HEK293 (cell line): ENCODE data around the gene ACSM6.

Source experiments
- CTCF ChIA-PET: fragments of 350-600 bp; formaldehyde crosslinking; extraction: SDS; loops from one replicate; lab custom pipeline; 2021; ENCODE audit warnings: antibody characterized with exemption; lab: Yijun Ruan, JAX
- POLR2A ChIA-PET: fragments of 300-600 bp; formaldehyde crosslinking; extraction: SDS; loops from one replicate; lab custom pipeline; 2020; ENCODE audit warnings: antibody characterized with exemption, inconsistent platforms; lab: Yijun Ruan, JAX
- H3K27ac ChIP-seq: fragments of 200-500 bp; sonication (Bioruptor generic); 2 replicates; pipeline ENCODE4 v1.5.1; 2014; ENCODE audit warnings: low read depth, low read length, control low read depth, inconsistent platforms; ENCODE audit errors: extremely low read depth
- H3K36me3 ChIP-seq, 2 experiments: fragments of 200-500 bp in 1 of 2; sonication (Bioruptor generic) in 1 of 2; 1 replicate in 1 of 2; 2 replicates in 1 of 2; pipeline ENCODE4 v1.5.1; 2014 to 2017; ENCODE audit warnings: inconsistent platforms in 2 of 2, low read length in 2 of 2; ENCODE audit not compliant: control insufficient read depth in 2 of 2, insufficient read depth in 1 of 2
- H3K4me1 ChIP-seq: fragments of 200-500 bp; sonication (Bioruptor generic); 2 replicates; pipeline ENCODE4 v1.5.1; 2014; ENCODE audit warnings: mild to moderate bottlenecking, low read length, inconsistent platforms; ENCODE audit not compliant: control insufficient read depth, insufficient read depth
- H3K4me3 ChIP-seq: 2 replicates; pipeline ENCODE4 v1.5.1; 2011; ENCODE audit warnings: low read depth, mild to moderate bottlenecking, control low read depth, low read length, moderate library complexity
- H3K9me3 ChIP-seq: fragments of 200-500 bp; sonication (Bioruptor generic); 2 replicates; pipeline ENCODE4 v1.5.1; 2014; ENCODE audit warnings: low read depth, low read length, inconsistent platforms; ENCODE audit not compliant: control insufficient read depth, insufficient read depth
- AEBP2 ChIP-seq: fragments of 450-650 bp; formaldehyde crosslinking; IDR thresholded peaks from 2 replicates; pipeline ENCODE4 v1.5.1; 2016; ENCODE audit warnings: missing biosample characterization, missing genetic modification characterization, borderline replicate concordance
- BCL6B ChIP-seq: fragments of 450-650 bp; formaldehyde crosslinking; IDR thresholded peaks from 2 replicates; pipeline ENCODE4 v1.5.1; 2017; ENCODE audit warnings: missing biosample characterization, missing genetic modification characterization
- GFI1B ChIP-seq: fragments of 450-650 bp; formaldehyde crosslinking; IDR thresholded peaks from 2 replicates; pipeline ENCODE4 v1.5.1; 2016; ENCODE audit warnings: missing biosample characterization, missing genetic modification characterization
- GLI4 ChIP-seq: fragments of 450-650 bp; formaldehyde crosslinking; IDR thresholded peaks from 2 replicates; pipeline ENCODE4 v1.5.1; 2016; ENCODE audit warnings: missing biosample characterization, missing genetic modification characterization
- KLF17 ChIP-seq: fragments of 450-650 bp; formaldehyde crosslinking; IDR thresholded peaks from 2 replicates; pipeline ENCODE4 v1.5.1; 2016; ENCODE audit warnings: missing biosample characterization, missing genetic modification characterization
- OSR2 ChIP-seq: fragments of 450-650 bp; formaldehyde crosslinking; IDR thresholded peaks from 2 replicates; pipeline ENCODE4 v1.5.1; 2016; ENCODE audit warnings: missing biosample characterization, missing genetic modification characterization
- PRDM6 ChIP-seq: fragments of 450-650 bp; formaldehyde crosslinking; IDR thresholded peaks from 2 replicates; pipeline ENCODE4 v1.5.1; 2017; ENCODE audit warnings: missing biosample characterization, missing genetic modification characterization
- RBAK ChIP-seq: fragments of 450-650 bp; formaldehyde crosslinking; IDR thresholded peaks from 2 replicates; pipeline ENCODE4 v1.5.1; 2016; ENCODE audit warnings: missing biosample characterization, missing genetic modification characterization
- REST ChIP-seq: fragments of 450-650 bp; formaldehyde crosslinking; IDR thresholded peaks from 2 replicates; pipeline ENCODE4 v1.5.1; 2016; ENCODE audit warnings: missing biosample characterization, missing genetic modification characterization
- ZBTB49 ChIP-seq: fragments of 450-650 bp; formaldehyde crosslinking; IDR thresholded peaks from 2 replicates; pipeline ENCODE4 v1.5.1; 2016; ENCODE audit warnings: missing biosample characterization, missing genetic modification characterization, low read depth
- ZBTB8A ChIP-seq: fragments of 450-650 bp; formaldehyde crosslinking; IDR thresholded peaks from 2 replicates; pipeline ENCODE4 v1.5.1; 2016; ENCODE audit warnings: missing biosample characterization, missing genetic modification characterization
- ZFHX2 ChIP-seq: fragments of 450-650 bp; formaldehyde crosslinking; conservative IDR thresholded peaks from 2 replicates; pipeline ENCODE4 v1.5.1; 2016; ENCODE audit warnings: missing biosample characterization, missing genetic modification characterization
- ZFP41 ChIP-seq: fragments of 450-650 bp; formaldehyde crosslinking; IDR thresholded peaks from 2 replicates; pipeline ENCODE4 v1.5.1; 2016; ENCODE audit warnings: missing biosample characterization, missing genetic modification characterization, borderline replicate concordance
- ZNF350 ChIP-seq: fragments of 450-650 bp; formaldehyde crosslinking; IDR thresholded peaks from 2 replicates; pipeline ENCODE4 v1.5.0; 2017; ENCODE audit warnings: missing biosample characterization, mild to moderate bottlenecking, missing genetic modification characterization
- ZNF37A ChIP-seq: fragments of 450-650 bp; IDR thresholded peaks from 2 replicates; pipeline ENCODE4 v1.5.1; 2018; ENCODE audit warnings: missing biosample characterization, missing genetic modification characterization
- ZNF530 ChIP-seq: fragments of 450-650 bp; formaldehyde crosslinking; IDR thresholded peaks from 2 replicates; pipeline ENCODE4 v1.5.1; 2016; ENCODE audit warnings: low read depth, missing biosample characterization, missing genetic modification characterization
- ZNF558 ChIP-seq: fragments of 450-650 bp; formaldehyde crosslinking; IDR thresholded peaks from 2 replicates; pipeline ENCODE4 v1.5.1; 2016; ENCODE audit warnings: missing biosample characterization, missing genetic modification characterization
- ZNF600 ChIP-seq: fragments of 450-650 bp; formaldehyde crosslinking; IDR thresholded peaks from 2 replicates; pipeline ENCODE4 v1.5.1; 2016; ENCODE audit warnings: missing biosample characterization, missing genetic modification characterization
- ZNF660 ChIP-seq: fragments of 450-650 bp; IDR thresholded peaks from 2 replicates; pipeline ENCODE4 v1.5.1; 2018; ENCODE audit warnings: missing biosample characterization, mild to moderate bottlenecking, missing genetic modification characterization
- ZNF830 ChIP-seq: fragments of 450-650 bp; IDR thresholded peaks from 2 replicates; pipeline ENCODE4 v1.5.0; 2018; ENCODE audit warnings: missing biosample characterization, missing genetic modification characterization, low read depth, mild to moderate bottlenecking, moderate library complexity

Gene ACSM6

GRCh38 chr10:95236068-95236903 lies 42.2 kb downstream of the ACSM6 start (continued):
- TF ChIP-seq REST (tag by site-specific recombination) (no peak), GLI4 (tag by site-specific recombination) (no peak), GFI1B (tag by site-specific recombination) (peak; percentile 55; the same call in 1 of the 2 replicates), ZNF530 (tag by site-specific recombination) (no peak)

- POLR2A ChIA-PET = no interaction called here
- CTCF ChIA-PET = interaction anchor here (0.5 to 1.3 kb wide), 5 partner anchors 10 to 127 kb away, joined by 3 to 5 read pairs (median 3); partner anchors contain the start of gene PDLIM1
These were observed 43.5 kb downstream of the ACSM6 start for GRCh38 chr10:95237376-95238170.

More at GRCh38 chr10:95237376-95238170, 43.5 kb downstream of the ACSM6 start:
- Histone ChIP-seq H3K4me1 (no peaks in the 10 kb centered on the region), H3K27ac (no peak overlapping the region), H3K9me3 (no peaks in the 10 kb centered on the region), H3K36me3 (peaks cover 28 to 68% of the 10 kb centered on the region in 2 experiments; a peak in 2 of 3 replicates), H3K4me3 (no peak overlapping the region)
- TF ChIP-seq GFI1B (tag by site-specific recombination) = peak; percentile 83
- TF ChIP-seq BCL6B (tag by site-specific recombination) = no peak
- TF ChIP-seq ZNF600 (tag by site-specific recombination) = 0 out of 2 replicates have a peak, but pooled peaks have one; percentile 23
- no peak for TF ChIP-seq ZNF37A (tag by site-specific recombination)
- TF ChIP-seq ZNF350 (tag by site-specific recombination) = no peak
- no peak for TF ChIP-seq ZNF830 (tag by site-specific recombination)
- TF ChIP-seq ZFP41 = no peak
- no peak for TF ChIP-seq ZBTB8A (tag by site-specific recombination)
- no peak for TF ChIP-seq ZNF660 (tag by site-specific recombination)
- no peak for TF ChIP-seq PRDM6
- no peak for TF ChIP-seq ZBTB49 (tag by site-specific recombination)
- TF ChIP-seq OSR2 (tag by site-specific recombination) = 0 out of 2 replicates have a peak, but pooled peaks have one; percentile 0
- no peak for TF ChIP-seq ZNF558 (tag by site-specific recombination)
- no peak for TF ChIP-seq RBAK (tag by site-specific recombination)
- no peak for TF ChIP-seq ZFHX2 (tag by site-specific recombination)
- no peak for TF ChIP-seq AEBP2
- TF ChIP-seq KLF17 (tag by site-specific recombination) = no peak
